Adrenal gland (tissue), 5 donors: ENCODE measurements around the gene GJD4.

Experiments
- CTCF ChIP-seq, 6 experiments: fragments of 450-650 bp in 4 of 6; fragments of 200-600 bp in 2 of 6; sonication (generic) in 1 of 6; IDR thresholded peaks; 1 replicate in 5 of 6; 2 replicates in 1 of 6; pipeline versions ENCODE4 v1.5.1 to v1.8.0; 2016 to 2021; ENCODE audit warnings: antibody characterized with exemption in 6 of 6, mild to moderate bottlenecking in 2 of 6, moderate library complexity in 1 of 6
- POLR2A ChIP-seq, 2 donors: fragments of 450-650 bp; IDR thresholded peaks; one replicate each; pipeline ENCODE4 v1.6.1; 2017; ENCODE audit warnings: antibody characterized with exemption in 2 of 2, mild to moderate bottlenecking in 2 of 2, moderate library complexity in 1 of 2
- donor health status: DM: no; HTN: no; CAD: no.

GRCh38 chr10:35643151-35644049 lies 38.3 kb downstream of the GJD4 start:
- TF ChIP-seq POLR2A (IDR thresholded peaks at IDR 0.05) (no peak), CTCF (IDR thresholded peaks at IDR 0.05) (no peak)
